T-helper 9 cell (primary cell): Measurements from ENCODE around the gene INPPL1.
"Not testable (repeated sequence)": the region's sequence is repeated elsewhere in the genome, so short reads cannot be mapped to it uniquely, and the experiment has no call there.

ENCODE experiments used
- DNase-seq: peaks from one replicate; pipeline ENCODE4 v3.0.0-alpha.2; 2020

The INPPL1 gene

DNA sequence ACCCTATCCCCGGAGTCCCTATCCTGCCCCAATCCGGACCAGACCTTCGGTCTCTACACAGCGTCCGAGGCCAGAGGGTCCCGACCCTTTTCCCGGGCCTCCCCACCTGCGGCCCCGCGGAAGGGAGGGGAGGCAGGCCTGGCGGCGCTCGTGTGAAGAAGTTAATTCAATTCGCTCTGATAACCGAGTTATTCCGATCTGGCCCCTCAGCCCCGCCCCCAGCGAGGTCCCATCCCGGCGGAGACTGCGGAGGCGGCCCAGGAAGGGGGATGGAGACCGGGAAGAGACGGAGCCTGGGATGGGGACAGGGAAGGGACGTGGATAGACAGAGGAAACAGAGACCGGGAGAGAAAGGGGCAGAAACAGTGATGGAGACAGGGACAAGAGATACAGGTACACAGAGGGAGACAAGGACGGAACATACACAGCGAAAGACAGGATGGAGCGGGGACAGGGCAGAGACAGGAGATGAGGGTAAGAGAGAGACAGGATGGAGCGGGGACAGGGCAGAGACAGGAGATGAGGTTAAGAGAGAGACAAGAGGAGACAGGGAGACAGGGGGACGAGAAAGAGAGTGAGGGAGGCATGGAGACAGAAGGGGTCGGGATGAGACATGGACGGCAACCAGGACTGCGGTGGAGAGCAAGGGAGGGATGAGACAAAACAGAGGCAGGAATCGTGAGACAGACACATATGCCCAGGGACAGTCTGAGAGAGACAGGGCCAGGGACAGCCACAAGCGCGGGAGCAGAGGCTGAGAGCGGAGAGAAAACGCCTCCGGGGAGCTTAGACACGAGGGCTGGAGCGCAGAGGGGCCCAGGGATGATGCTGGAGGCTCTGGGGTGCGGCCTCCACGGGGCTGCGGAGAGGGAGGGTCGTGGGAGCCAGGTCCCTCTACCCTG lies 20.0 kb downstream of the INPPL1 start:
- DNase-seq = no peak

DNA sequence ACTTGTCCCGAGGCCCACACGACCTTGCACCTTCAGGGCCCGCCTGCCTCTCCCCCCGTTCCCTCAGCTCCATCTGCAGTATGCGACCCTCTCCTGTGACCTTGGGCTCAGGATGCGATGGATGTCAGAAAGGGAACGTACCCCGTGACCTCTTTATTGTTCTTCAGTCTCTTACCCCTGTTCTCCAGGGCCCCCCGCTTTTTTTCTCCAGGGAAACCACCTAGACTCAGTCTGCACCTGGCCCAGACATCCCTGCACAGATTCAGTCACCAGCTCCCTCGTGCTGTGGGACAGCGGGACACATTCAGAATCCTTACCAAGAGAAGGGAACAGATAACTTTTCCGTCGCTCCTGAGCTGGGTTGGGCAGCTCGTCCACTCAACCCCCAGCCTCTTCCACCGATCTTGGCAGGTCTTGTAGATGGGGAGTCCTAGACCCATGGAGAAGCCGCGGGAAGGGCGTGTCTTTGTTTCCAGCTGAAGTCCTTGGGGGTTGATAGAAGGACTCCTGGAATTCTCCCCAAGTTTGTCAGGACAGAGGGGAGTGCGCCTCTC lies 20.8 kb downstream of the INPPL1 start:
- DNase-seq = no peak

DNA sequence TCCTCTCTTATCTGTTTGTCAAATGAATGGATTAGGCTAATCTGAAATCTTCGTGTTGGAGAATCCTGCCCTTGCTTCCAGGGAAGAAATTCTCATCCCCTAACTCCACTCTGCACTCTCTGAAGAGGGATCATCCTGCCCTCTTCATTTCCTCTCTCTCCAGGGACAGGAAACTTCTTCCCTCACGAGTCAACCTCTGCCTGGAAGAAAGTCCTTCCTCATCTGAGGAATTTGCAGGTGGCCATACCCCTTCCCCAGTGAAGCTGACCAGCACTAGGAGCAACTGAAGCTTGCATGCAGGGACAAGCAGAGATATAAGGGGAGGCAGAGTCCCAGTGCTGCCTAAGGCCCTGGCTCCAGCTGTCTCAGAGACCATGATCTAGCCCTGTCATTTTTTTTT lies 23.0 kb downstream of the INPPL1 start:
- DNase-seq = no peak

DNA sequence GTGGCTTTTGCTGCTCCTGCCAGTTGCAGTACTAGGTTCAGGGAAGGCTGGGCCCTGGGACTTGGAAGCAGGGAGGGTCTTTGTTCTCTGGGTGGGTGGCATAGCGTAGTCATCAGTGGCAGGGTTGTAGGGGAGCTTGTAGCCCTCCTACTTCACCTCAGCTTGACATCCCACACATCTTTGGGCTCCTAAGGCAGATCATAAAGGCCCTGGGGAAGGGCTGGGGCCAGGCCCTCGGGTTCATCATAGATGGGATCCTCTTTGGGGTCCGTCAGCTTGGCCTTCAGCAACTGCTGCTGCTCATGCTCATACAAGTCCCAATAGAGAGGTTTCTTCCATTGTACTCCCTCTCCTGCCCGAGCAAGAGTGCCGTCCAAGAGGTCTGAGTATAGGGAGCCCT lies 25.4 kb downstream of the INPPL1 start:
- DNase-seq = no peak

DNA sequence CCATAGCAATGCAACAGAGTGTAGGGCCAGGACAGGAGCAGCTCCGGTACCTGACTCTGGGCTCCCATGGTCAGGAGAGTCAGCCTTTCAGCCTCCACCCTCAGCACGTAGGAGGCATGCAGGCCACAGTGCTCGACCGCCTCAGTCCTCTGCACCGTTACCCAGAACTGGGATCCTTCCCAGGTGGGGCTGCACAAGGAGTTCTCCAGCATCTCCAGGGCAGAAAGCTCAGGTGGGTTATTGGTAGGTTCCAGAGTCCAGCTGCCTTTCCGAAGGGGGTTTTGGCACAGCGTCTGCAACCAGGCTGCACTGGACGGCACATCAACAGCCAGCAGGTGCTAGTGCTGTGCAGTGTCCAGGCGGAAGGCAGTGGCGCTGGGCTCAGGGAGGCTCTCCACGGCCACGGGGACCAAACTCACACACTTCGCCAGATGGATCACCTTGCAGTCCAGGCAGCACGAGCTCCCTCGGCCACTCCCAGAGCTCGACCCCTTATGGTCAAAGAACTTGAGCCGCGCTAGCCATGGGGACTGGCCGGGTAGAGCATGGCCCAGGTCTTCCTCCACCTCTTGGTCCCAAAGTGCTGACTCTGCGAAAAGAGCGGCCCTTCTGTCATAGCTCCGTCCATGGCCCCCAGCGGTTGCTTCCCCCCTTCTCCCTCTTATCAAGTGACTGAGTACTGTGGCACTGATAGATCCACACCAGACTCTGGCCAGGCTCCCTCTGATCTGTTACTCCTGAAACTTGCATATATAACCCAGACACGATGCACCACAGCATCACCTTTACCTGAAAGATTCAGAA lies 26.3 kb downstream of the INPPL1 start:
- DNase-seq = no peak

DNA sequence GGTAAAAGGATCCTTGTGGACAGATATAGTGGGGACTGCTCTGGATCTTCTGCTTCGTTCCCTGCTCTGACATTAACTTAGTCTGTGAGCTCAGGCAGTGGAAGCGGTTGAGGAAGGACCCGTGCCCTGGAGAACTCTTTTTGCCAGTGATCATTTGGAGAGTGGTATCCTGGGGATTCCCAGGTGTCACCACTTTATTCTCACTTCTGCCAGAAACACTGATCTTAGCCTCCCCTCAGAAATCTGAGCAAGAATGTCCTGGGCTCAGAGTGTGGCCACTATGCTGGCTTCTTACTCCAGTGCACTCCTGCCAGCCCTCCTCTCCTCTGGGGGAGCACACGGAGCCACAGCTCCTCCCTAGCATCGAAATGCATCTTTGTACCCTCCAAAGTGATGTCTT lies 27.0 kb downstream of the INPPL1 start:
- no peak for DNase-seq

DNA sequence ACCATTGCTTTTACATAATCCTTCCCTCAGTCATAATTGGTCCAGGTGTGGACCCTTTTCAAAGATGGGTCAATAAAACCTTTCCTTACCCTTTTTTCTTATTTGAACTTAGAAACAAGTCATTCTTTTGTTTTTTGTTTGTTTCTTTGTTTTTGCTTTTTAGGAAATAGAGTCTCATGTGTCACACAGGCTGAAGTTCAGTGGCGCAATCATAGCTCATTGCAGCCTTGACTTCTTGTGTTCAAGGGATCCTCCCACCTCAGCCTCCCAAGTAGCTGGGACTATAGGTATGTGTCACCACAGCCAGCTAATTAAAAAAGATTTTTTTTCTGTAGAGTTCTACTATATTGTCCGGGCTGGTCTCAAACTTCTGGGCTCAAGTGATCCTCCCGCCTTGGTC lies 28.8 kb downstream of the INPPL1 start:
- no peak for DNase-seq

DNA sequence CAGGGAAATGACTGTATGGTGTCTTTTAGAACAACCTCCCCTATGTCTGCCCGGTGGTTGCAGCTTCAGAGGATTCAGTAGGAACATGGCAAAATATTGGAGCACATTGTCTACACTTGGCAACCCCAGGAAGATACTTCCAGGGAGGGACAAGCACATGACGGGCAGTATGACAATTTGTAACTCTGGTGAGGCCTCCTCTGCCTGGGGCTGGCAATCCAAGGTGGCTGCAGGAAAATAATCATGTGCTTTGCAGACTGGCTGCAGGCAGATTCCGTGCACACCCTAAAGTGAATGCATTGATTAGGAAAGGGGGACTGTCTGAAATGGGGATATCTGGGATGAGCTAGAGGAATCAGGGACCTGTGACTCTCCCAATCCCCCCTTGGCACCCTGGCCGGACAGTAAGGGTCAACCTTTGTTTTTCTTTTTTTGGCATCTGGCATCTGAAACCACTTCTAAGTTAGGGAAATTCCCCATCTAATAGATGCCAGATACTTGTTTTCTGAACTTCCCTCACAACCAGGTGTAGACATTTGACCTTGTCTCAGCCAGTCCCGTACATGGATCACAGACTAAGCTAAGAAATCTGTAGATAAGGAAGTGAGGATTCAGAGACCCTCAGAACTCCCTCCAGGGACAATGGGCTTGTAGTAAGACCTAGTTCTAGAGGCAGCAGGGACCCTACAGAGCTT lies 29.9 kb downstream of the INPPL1 start:
- no peak for DNase-seq

DNA sequence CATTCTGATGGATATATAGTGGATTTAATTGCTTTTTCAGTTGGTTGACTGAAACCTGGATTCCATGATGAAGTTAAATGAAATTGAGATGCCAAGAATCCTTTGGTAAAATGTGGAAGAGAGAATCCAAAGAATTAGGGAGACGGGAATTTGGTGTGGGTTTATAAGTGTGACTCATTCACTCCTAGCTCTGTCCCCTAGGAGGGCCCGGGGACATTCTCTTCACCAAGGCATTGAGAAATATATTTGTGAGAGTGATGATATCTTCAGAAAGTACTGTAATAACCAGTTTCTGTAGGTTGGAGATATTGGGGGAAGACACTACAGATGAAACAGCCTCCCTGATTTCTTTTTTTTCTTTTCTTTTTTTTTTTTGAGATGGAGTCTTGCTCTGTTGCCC lies 33.0 kb downstream of the INPPL1 start:
- DNase-seq = no peak

DNA sequence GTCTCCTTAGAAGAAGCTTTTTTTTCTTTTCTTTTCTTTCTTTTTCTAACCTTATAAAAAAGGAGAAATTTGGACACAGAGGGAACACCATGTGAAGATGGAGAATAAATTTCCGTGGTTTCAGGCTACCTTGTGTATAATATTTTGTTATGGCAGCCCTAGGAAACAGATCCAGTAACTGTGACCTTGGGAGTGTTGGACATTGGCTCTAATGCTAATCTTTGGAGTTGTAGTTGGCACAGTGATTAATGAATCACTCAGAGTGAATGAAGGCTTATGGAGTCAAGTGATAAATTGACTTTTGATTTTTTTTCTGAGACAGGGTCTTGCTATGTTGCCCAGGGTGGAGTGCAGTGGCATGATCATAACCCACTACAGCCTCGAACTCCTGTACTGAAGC lies 34.9 kb downstream of the INPPL1 start:
- no peak for DNase-seq

DNA sequence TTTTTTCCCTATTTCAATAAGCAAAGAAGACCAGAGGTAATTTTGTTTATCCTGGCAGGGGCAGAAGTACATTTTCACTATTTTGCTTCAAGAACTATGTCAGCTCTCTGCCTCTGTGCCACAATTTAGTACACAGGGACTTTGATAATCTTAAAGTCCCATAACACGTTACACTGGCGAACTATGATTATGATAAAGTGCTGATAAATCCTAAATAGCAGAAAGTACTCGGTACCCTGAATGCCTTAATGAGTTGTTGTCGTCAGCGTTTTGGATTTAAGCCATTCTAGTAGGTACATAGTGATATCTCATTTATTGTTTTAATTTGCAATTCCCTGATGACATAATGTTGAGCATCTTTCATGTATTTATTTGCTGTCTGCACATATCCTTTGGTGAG lies 36.0 kb downstream of the INPPL1 start:
- DNase-seq = no peak

DNA sequence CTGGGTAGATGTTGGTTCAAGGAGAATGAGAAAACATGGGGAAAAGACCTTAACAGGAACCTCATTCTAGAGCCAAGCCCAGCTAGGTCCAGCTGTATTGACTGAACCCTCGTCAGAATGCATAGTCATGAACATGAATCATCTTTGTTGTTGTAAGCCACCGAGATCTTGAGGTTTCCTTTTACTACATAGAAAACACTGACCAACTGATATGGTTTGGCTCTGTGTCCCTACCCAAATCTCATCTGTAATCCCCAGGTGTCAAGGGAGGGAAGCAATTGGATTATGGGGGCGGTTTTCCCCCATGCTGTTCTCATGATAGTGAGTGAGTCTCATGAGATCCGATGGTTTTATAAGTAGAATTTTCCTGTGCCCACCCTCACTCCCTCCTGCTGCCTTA lies 38.8 kb downstream of the INPPL1 start:
- no peak for DNase-seq

DNA sequence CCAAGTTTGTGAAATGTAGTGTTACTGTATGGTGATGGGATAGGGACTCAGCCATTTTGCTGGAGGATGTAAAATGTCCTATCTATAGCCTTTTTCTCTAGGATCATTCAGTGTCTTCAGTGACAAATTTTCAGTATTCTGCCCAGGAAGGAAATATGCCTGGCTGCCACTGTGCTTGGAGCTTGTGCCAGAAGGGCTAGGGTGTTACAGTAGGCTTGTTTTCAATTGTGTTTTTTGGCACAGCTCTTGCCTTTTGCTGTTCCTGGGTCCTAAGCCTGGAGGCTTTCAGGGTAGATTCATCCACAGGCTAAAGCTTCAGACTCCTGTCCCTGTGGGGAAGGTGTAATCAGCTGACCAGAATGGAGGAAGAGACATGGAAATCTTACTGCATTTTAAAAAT lies 41.4 kb downstream of the INPPL1 start:
- no peak for DNase-seq

DNA sequence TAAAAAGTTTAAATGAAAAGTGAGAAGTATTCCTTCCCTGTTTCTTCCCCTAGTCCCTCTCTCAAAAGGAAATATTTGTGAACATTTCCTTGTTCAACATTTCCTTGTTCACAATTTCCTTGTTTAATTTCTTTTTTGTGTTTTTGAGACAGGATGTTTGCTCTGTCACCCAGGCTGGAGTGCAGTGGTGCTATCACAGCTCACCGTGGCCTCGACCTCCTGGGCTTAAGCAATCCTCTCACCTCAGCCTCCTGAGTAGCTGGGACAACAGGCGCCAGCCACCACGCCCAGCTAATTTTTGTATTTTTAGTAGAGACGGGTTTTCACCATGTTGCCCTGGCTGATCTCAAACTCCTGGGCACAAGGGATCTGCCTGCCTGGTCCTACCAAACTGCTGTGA lies 42.4 kb downstream of the INPPL1 start:
- not testable (repeated sequence) for DNase-seq

DNA sequence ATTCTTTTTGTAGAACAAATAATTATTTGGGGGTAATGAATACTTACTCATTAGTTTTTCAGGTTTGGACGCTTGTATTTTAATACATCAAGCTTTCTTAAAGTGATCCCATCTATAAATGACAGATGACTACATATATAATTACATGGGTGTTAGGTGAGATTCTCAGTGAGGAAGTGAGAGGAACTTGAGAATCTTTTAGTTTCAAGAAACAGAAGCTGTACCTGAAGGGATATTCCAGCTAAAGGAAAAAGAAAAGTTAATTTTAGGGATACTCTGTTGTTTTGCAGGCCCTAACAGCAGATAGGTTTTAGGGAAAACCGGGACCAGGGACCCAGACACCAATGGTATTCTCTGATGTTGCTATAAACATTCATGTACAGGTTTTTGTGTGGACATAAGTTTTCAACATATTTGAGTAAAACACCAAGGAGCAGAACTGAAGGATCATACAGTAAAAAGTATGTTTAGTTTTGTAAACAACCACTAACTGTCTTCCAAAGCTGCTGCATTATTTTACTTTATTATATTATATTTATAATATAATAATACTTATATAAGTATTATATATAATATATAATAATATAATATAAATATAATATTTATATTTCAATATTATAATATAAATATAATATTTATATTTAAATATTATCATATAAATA lies 43.5 kb downstream of the INPPL1 start:
- DNase-seq = no peak

DNA sequence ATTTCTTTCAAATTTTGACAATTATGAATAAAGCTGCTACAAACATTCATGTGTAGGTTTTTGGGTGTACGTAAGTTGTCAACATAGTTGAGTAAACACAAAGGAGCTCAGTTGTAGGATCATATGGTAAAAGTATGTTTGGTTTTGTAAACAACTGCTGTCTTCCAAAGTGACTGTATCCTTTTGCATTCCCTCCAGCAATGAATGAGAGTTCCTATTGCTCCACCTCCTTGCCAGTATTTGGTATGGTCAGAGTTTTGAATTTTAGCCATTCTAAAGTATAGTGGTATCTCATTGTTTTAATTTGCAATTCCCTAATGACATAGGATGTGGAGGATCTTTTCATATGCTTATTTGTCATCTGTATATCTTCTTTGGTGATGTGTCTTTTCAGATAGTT lies 47.4 kb downstream of the INPPL1 start:
- DNase-seq = no peak

DNA sequence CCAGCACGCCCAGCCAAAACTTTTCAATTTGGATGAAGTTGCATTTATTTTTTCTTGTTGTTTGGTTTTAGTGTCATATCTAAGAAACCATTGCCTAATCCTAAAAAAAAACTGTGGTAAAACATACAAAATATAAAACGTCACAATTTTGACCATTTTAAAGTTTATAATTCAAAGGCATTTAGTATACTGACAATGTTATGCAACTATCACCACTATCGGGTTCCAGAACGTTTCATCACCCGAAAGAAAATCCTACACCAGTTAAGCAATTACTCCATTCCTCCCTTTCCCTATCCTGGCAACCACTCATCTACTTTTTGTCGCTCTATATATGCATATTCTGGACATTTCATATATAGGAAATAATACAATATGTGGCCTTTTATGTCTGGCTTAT lies 49.9 kb downstream of the INPPL1 start:
- DNase-seq = no peak

DNA sequence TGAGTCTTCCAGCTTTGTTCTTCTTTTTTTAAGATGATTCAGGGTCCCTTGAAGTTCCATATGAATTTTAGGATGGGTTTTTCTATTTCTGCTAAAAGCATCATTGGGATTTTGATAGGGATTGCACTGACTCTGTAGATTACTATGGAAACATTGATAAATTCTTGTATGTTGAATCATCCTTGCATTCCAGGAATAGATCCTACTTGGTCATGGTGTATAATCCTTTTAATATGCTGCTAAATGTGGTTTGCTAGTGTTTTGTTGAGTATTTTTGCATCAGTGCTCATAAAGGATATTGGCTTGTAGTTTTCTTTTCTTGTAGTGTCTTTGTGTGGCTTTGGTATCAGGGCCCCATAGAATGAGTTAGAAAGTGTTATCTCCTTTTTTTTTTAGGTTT lies 54.3 kb downstream of the INPPL1 start:
- DNase-seq = no peak

DNA sequence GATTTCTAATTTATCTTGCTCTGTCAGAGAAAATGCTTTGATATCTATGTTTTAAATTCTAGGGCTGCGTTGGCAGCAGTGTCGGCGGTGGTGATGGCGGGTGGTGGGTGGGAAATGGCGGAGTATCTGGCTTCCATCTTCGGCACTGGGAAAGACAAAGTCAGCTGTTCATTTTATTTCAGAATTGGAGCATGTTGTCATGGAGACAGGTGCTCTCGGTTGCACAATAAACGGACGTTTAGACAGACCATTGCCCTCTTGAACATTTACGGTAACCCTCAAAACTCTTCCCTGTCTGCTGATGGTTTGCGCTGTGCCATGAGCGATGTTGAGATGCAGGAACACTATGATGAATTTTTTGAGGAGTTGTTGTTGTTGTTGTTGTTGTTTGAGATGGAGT lies 55.5 kb downstream of the INPPL1 start:
- no peak for DNase-seq

DNA sequence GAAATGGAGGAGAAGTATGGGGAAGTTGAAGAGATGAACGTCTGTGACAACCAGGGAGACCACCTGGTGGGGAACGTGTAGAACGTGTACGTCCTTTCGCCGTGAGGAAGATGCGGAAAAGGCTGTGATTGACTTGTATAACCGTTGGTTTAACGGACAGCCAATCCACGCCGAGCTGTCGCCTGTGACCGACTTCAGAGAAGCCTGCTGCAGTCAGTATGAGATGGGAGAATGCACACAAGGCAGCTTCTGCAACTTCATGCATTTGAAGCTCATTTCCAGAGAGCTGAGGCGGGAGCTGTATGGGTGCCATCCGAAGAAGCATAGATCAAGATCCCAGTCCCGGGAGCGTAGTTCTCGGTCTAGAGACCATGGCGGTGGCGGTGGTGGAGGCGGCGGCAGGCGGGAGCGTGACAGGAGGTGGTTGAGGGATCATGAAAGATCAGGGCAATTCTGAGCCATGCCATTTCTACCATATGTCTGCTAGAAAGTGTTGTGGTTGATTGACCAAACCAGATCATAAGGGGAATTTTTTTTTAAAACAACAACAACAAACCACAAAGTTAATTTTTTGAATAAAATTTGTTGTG lies 56.3 kb downstream of the INPPL1 start:
- DNase-seq = no peak

DNA sequence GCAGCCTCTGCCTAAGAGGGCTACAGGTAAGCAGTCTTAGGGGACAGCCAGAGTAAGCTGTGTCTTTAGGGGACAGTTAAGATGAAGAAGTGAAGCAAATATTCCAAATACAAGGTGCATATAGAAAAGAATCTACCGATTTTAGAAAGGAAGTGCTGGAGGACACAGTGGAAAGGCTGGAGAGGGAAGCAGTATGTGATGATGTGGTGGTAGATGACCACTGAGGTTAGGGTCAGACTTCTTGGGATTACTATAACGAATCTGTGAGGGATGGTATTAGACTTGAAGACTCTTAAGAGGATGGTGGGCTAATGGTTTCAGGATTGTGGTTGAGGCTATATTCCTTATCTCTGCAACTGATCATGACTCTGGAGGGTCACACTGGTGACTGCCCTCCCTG lies 59.4 kb downstream of the INPPL1 start:
- DNase-seq = no peak

DNA sequence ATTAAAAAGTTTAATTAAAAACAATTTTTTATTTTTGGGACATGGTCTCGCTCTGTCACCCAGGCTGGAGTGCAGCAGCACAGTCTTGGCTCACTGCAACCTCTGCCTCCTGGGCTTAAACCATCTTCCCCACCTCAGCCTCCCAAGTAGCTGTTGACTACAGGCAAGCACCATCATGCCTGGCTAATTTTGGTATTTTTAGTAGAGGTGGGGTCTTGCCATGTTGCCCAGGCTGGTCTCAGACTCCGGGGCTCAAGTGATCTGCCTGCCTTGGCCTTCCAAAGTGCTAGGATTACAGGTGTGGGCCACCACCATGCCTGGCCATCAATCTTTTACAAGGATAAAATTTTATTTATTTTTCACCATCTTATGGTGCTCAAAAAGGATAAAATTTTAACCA lies 62.7 kb downstream of the INPPL1 start:
- no peak for DNase-seq
